GM19239 (cell line): Measurements from ENCODE around the gene SMG6.
A peak's percentile ranks its signal among the peaks of the same experiment; 100 is the strongest.
"Not testable (repeated sequence)": the region's sequence is repeated elsewhere in the genome, so short reads cannot be mapped to it uniquely, and the experiment has no call there.

Source experiments
- DNase-seq: peaks from one replicate; pipeline ENCODE4 v3.0.0; 2011; ENCODE audit warnings: low spot score; ENCODE audit not compliant: insufficient read length
- FAIRE-seq: peaks from 2 replicates; lab custom pipeline; 2011; peaks lifted over from hg19 to GRCh38; lab: Jason Lieb, UNC

Gene SMG6

GRCh38 chr17:2303204-2304188 is at the start of gene SMG6, which contains the start of gene SRR:
SMG6 (minus strand) TSS chr17:2303785; CDS start chr17:2303720, 65 bp downstream.
SRR (plus strand) TSS chr17:2303950; CDS start chr17:2315561, 11,611 bp downstream.
- FAIRE-seq (peak; percentile 90), DNase-seq (peak; percentile 95)

DNA sequence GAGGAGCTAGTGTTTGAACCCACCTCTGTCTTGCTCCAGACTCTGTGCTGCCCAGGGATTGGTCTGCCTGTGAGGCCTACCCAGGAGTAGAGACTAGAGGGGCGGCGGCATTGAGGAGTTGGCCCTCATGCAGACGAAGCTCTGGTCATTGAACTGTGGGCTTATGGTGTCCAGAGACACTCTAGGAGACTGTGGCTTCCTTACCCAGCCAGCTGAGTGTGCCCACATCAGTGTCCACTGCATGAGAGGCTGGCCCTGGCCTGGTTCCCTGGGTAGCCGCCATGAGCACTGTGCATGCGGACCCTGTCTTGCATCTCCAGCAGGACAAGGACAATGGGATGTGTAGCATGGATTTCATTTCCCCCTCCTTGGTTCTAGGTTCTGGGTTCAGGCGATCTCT is 47.7 kb upstream of the SMG6 start:
- no peak for DNase-seq
- no peak for FAIRE-seq

DNA sequence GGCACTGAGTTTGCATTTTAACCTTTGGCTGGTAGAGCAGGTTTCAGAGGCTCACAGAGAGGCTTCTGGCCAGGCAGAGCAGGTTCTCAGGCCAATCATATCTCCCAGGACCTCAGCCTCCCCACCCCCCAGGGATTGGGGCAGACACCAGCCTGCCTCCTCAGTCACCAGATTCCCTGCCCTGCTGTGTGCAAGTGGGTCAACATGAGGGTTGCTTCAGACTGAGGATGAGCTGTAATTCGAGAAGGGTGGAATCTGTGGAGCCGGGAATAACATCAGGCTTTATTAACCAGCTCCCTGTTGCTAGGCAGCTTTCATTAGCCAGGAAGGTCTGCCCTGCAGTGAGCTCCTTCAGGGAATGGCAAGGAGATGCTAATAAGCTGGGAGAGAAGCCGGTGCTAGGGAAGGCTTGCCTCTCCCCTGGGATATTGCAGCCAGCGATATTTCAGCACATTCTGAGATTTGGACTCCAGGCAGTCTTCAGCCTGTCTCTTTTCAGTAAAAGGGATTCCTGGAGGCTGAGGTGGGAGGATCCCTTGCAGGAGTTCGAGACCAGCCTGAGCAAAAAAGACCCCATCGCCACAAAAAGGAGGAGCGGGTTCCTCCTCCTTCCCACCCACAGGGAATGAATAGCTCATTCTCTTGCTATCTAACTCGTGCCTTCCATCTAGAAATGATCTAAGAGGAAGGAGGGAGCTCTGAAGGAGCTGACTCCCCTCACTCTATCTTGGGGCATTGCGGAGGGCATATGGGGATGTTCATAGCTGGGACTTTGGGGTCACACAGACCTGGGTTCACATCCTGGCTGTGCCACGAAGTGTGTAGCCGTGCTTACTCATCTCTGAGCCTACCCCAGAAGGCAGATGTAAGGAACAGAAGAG is 44.5 kb upstream of the SMG6 start:
- no peak for FAIRE-seq
- no peak for DNase-seq

- DNase-seq, result no peak
- no peak for FAIRE-seq
These were observed 42.9 kb upstream of the SMG6 start for GRCh38 chr17:2346475-2346874.

DNA sequence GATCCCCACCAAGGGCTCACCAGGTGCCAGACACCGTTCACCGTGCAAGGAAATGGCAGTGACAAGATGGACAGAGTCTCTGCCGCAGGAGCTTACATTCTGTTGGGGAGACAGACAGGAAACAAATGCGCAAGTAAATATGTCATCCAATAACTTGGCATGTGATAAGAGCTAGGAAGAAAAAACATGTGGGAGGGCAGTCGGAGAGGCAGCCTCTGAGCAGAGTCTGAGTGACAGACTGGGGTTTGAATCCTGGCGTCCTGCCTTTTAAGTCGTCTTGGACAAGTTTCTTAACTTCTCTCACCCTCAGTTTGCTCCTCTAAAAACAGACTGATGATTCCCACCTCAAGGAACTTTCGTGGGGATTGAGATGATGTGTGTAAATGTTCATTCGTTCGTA is 40.9 kb upstream of the SMG6 start:
- DNase-seq, result no peak
- FAIRE-seq, result no peak

DNA sequence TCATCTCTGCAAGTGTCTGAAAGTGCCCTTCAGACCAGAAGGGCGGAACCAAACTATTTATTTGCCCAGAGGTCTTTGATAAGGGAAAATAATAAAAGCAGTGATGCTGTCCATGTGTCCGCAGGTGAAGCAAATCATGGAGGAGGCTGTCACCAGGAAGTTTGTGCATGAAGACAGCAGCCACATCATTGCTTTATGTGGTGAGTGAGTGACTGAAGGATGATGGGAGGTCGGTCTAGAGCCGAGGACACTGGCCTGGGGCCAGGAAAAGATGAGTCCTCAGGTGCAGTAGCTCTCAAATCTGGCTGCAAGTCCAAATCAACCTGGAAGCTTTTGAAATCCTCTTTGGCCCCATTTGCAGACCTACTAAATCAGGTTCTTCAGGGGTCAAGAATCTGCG is 39.8 kb upstream of the SMG6 start:
- DNase-seq (no peak), FAIRE-seq (no peak)

DNA sequence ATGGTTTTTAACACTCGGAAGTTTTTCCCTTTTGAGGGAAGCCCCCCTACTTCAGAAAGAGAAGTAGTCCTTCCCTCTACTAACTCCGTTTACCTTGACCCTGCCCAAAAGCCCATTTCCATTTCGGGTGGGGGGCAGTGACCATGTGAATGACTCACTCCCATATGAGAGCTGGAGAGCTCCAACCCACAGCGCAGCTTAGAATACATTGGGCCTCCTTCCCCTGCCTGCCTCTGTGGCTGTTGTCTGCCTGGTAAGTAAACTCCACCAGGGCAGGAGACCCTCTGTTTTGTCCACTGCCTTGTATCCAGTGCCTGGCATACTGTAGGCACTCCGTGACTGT is 34.7 kb upstream of the SMG6 start:
- DNase-seq, result no peak
- peak; percentile 28 for FAIRE-seq

- FAIRE-seq, result peak; percentile 28
- peak; percentile 63 for DNase-seq
These were observed 34.1 kb upstream of the SMG6 start for GRCh38 chr17:2337544-2338314.

GRCh38 chr17:2336852-2337543 is 33.4 kb upstream of the SMG6 start, which contains the start of gene SGSM2:
SGSM2 (plus strand) TSS chr17:2337501; CDS start chr17:2337689, 188 bp downstream.
- FAIRE-seq, result no peak

GRCh38 chr17:2336215-2336851 is 32.7 kb upstream of the SMG6 start, which contains the start of gene TSR1:
TSR1 (minus strand) TSS chr17:2336457; CDS start chr17:2336427, 30 bp downstream.
- DNase-seq (peak; percentile 99), FAIRE-seq (peak; percentile 98)

More at GRCh38 chr17:2336852-2337543, 33.4 kb upstream of the SMG6 start, which contains the start of gene SGSM2:
- peak; percentile 78 for DNase-seq

- peak; percentile 39 for FAIRE-seq
- DNase-seq, result no peak
These were observed 32.2 kb upstream of the SMG6 start for GRCh38 chr17:2335726-2336214.

GRCh38 chr17:2331303-2331702 is 27.7 kb upstream of the SMG6 start:
- FAIRE-seq (no peak), DNase-seq (no peak)

DNA sequence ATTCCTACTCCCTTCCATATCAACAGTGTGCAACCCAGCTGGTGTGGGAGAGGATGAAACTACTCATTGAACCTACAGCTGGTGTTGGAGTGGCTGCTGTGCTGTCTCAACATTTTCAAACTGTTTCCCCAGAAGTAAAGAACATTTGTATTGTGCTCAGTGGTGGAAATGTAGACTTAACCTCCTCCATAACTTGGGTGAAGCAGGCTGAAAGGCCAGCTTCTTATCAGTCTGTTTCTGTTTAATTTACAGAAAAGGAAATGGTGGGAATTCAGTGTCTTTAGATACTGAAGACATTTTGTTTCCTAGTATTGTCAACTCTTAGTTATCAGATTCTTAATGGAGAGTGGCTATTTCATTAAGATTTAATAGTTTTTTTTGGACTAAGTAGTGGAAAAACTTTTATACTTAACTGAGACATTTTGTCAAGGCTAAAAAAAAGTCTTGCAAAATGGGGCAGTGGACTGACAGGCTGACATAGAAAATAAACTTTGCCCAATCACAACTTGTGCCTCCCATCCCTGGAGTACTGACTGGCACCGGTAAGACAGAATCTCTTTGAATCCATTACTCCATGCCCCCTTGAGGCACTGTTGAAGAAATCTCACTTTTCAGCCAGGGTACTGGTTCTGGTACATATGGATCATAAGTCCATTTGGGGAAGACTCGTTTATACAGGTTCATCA is 20.2 kb upstream of the SMG6 start:
- DNase-seq (no peak), FAIRE-seq (no peak)

DNA sequence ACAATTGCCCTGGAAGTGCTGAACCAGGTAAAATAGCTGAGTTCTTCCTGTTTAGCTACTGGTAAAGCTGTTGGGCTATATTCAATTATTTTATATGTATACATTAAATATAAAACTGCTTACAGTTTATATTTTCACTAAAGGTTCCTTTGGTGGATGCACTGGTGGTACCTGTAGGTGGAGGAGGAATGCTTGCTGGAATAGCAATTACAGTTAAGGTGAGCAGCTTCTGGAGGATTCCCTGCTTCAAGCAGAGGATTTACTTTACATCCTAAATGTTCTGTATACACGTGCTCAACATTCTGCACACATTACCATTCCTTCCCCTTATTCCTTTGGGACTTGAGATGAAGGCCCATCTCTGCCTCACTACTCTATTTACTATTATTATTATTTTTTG is 17.8 kb upstream of the SMG6 start:
- FAIRE-seq (no peak), DNase-seq (no peak)

DNA sequence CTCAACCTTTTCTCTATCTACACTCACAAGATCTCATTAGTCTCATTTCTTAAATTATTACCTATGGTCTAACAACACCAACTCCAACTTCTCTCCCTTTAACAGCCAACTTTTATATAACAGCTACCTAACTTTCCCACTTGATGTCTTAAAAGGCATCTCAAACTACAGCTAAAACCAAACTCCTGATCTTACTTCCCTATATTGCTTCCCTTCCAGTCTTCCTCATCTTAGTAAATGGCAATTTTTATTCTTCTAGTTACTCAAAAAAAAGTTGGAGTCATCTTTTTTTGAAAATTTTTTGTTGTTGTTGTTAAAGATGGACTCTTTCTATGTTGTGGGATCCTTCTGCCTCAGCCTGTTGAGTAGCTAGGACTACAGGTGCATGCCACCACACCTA is 15.5 kb upstream of the SMG6 start:
- FAIRE-seq (no peak), DNase-seq (no peak)

DNA sequence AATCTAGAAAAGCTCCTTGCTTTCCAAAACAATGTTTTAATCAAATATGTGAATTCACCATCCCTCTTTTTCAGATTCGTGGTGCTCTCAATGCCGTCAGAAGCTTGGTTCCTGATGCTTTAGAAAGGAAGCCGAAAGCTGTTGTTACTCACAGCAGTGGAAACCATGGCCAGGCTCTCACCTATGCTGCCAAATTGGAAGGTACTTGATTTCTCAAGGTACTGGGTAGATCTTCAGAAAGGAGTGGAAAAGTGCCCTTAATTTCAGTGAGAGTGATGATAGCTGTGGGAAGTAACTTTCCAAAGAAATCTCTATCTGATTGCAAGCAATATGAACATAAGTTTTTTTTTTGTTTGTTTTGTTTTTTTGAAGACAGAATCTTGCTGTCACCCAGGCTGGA is 14.2 kb upstream of the SMG6 start:
- FAIRE-seq (no peak), DNase-seq (no peak)

DNA sequence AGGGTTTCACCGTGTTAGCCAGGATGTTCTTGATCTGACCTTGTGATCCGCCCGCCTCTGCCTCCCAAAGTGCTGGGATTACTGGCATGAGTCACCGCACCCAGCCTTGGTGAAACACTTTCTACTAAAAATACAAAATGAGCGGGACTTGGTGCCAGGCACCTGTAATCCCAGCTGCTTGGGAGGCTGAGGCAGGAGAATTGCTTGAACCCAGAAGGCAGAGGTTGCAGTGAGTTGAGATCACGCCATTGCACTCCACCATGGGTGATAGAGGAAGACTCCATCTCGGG is 13.3 kb upstream of the SMG6 start:
- not testable (repeated sequence) for DNase-seq, FAIRE-seq

GRCh38 chr17:2312736-2313135 is 9.2 kb upstream of the SMG6 start:
- no peak for FAIRE-seq
- no peak for DNase-seq
